ENCODE data around the gene C14orf180. TPM values are rescaled to one million over a fixed set of nuclear protein-coding genes. Genes with fewer than 3 reads are reported as not detected.

The C14orf180 gene
- total and polyA plus RNA-seq, 2 experiments from 2014 or later, result not detected

GRCh38 chr14:104557766-104558165 lies 21.8 kb upstream of the C14orf180 start:
- H3K27me3 ChIP-seq (replicated peaks; ENCODE audit: insufficient read depth), result no peaks in the 10 kb centered on the region; the same call in none of the 2 replicates
- no peaks in the 10 kb centered on the region for H3F3A ChIP-seq (ENCODE audit: insufficient read depth)
- H3K27ac ChIP-seq, result no peak overlapping the region
- TF ChIP-seq EZH2phosphoT487 (IDR thresholded peaks at IDR 0.05; ENCODE audit: insufficient read depth, low read depth) (no peak), EZH2 (IDR thresholded peaks at IDR 0.05; ENCODE audit: insufficient read depth, poor library complexity, severe bottlenecking) (no peak)
- no peaks in the 10 kb centered on the region for H3K36me3 ChIP-seq (ENCODE audit: low read depth)
- WGBS, 2 experiments (ENCODE audit: low coverage in 1 of 2, low lambda C conversion rate in 2 of 2, missing lambda C conversion rate in 2 of 2), result 62 to 91% methylated on average over 1 of the region's 1 CpG
- H3K79me2 ChIP-seq (ENCODE audit: insufficient read depth), result no peaks in the 10 kb centered on the region
- no peak overlapping the region for H2AFZ ChIP-seq
- no peak overlapping the region for H3K4me2 ChIP-seq (ENCODE audit: unreplicated experiment)
- in situ Hi-C loops (cut with MboI), result no loop called here
- no peak overlapping the region for H3K9ac ChIP-seq
- H3K4me3 ChIP-seq, result no peak overlapping the region
- H3K4me1 ChIP-seq (ENCODE audit: insufficient read depth), result no peaks in the 10 kb centered on the region
- H4K20me1 ChIP-seq (ENCODE audit: insufficient read depth), result no peaks in the 10 kb centered on the region
- H3K9me3 ChIP-seq (ENCODE audit: low read depth), result no peaks in the 10 kb centered on the region
- H3K9me2 ChIP-seq (ENCODE audit: insufficient read depth), result no peaks in the 10 kb centered on the region
- DNase-seq, result no peak

GRCh38 chr14:104558231-104559027 lies 21.1 kb upstream of the C14orf180 start:
- Histone ChIP-seq H2AFZ (no peak overlapping the region), H3K27me3 (replicated peaks; ENCODE audit: insufficient read depth) (no peaks in the 10 kb centered on the region; the same call in 1 of the 2 replicates), H3K79me2 (ENCODE audit: insufficient read depth) (no peaks in the 10 kb centered on the region), H3F3A (ENCODE audit: insufficient read depth) (no peaks in the 10 kb centered on the region), H3K4me3 (no peak overlapping the region), H4K20me1 (ENCODE audit: insufficient read depth) (no peaks in the 10 kb centered on the region), H3K36me3 (ENCODE audit: low read depth) (no peaks in the 10 kb centered on the region), H3K27ac (no peak overlapping the region), H3K4me1 (ENCODE audit: insufficient read depth) (no peaks in the 10 kb centered on the region), H3K4me2 (ENCODE audit: unreplicated experiment) (no peak overlapping the region), H3K9ac (no peak overlapping the region), H3K9me2 (ENCODE audit: insufficient read depth) (no peaks in the 10 kb centered on the region), H3K9me3 (ENCODE audit: low read depth) (no peaks in the 10 kb centered on the region)
- no peak for DNase-seq
- TF ChIP-seq EZH2phosphoT487 (IDR thresholded peaks at IDR 0.05; ENCODE audit: insufficient read depth, low read depth) (no peak), EZH2 (IDR thresholded peaks at IDR 0.05; ENCODE audit: insufficient read depth, poor library complexity, severe bottlenecking) (no peak)
- in situ Hi-C loops (cut with MboI), result no loop called here
- 50 to 56% methylated on average over 16 of the region's 16 CpGs for WGBS, 2 experiments (ENCODE audit: low coverage in 1 of 2, low lambda C conversion rate in 2 of 2, missing lambda C conversion rate in 2 of 2)

GRCh38 chr14:104559028-104559803 lies 20.3 kb upstream of the C14orf180 start:
- TF ChIP-seq EZH2 (IDR thresholded peaks at IDR 0.05; ENCODE audit: insufficient read depth, poor library complexity, severe bottlenecking) (no peak), EZH2phosphoT487 (IDR thresholded peaks at IDR 0.05; ENCODE audit: insufficient read depth, low read depth) (no peak)
- DNase-seq, result no peak
- H3K9me3 ChIP-seq (ENCODE audit: low read depth), result no peaks in the 10 kb centered on the region
- no peak overlapping the region for H3K4me2 ChIP-seq (ENCODE audit: unreplicated experiment)
- no peaks in the 10 kb centered on the region for H3K9me2 ChIP-seq (ENCODE audit: insufficient read depth)
- H3K36me3 ChIP-seq (ENCODE audit: low read depth), result no peaks in the 10 kb centered on the region
- H2AFZ ChIP-seq, result no peak overlapping the region
- no peak overlapping the region for H3K9ac ChIP-seq
- H3K4me1 ChIP-seq (ENCODE audit: insufficient read depth), result no peaks in the 10 kb centered on the region
- H3K27ac ChIP-seq, result no peak overlapping the region
- in situ Hi-C loops (cut with MboI), result no loop called here
- no peaks in the 10 kb centered on the region for H4K20me1 ChIP-seq (ENCODE audit: insufficient read depth)
- H3K79me2 ChIP-seq (ENCODE audit: insufficient read depth), result no peaks in the 10 kb centered on the region
- 49 to 50% methylated on average over 14 to 15 of the region's 15 CpGs for WGBS, 2 experiments (ENCODE audit: low coverage in 1 of 2, low lambda C conversion rate in 2 of 2, missing lambda C conversion rate in 2 of 2)
- H3K4me3 ChIP-seq, result no peak overlapping the region
- peaks cover 2% of the 10 kb centered on the region; the same call in 1 of the 2 replicates for H3K27me3 ChIP-seq (replicated peaks; ENCODE audit: insufficient read depth)
- no peaks in the 10 kb centered on the region for H3F3A ChIP-seq (ENCODE audit: insufficient read depth)

GRCh38 chr14:104559804-104560585 lies 19.6 kb upstream of the C14orf180 start:
- 44 to 49% methylated on average over 20 to 21 of the region's 21 CpGs for WGBS, 2 experiments (ENCODE audit: low coverage in 1 of 2, low lambda C conversion rate in 2 of 2, missing lambda C conversion rate in 2 of 2)
- TF ChIP-seq EZH2phosphoT487 (IDR thresholded peaks at IDR 0.05; ENCODE audit: insufficient read depth, low read depth) (no peak), EZH2 (IDR thresholded peaks at IDR 0.05; ENCODE audit: insufficient read depth, poor library complexity, severe bottlenecking) (no peak)
- H3K4me1 ChIP-seq (ENCODE audit: insufficient read depth), result no peaks in the 10 kb centered on the region
- H3K4me2 ChIP-seq (ENCODE audit: unreplicated experiment), result no peak overlapping the region
- no peaks in the 10 kb centered on the region for H3K36me3 ChIP-seq (ENCODE audit: low read depth)
- no peaks in the 10 kb centered on the region for H3F3A ChIP-seq (ENCODE audit: insufficient read depth)
- in situ Hi-C loops (cut with MboI), result loop anchor here (10.0 kb wide), 1 partner anchor 425 kb away; the partner anchor contains the start of gene KIF26A
- H2AFZ ChIP-seq, result no peak overlapping the region
- no peak for DNase-seq
- H3K79me2 ChIP-seq (ENCODE audit: insufficient read depth), result no peaks in the 10 kb centered on the region
- H3K27me3 ChIP-seq (replicated peaks; ENCODE audit: insufficient read depth), result 0 out of 2 replicates have a peak, but pooled peaks cover 9% of the 10 kb centered on the region
- no peaks in the 10 kb centered on the region for H3K9me2 ChIP-seq (ENCODE audit: insufficient read depth)
- no peaks in the 10 kb centered on the region for H4K20me1 ChIP-seq (ENCODE audit: insufficient read depth)
- H3K9ac ChIP-seq, result no peak overlapping the region
- no peak overlapping the region for H3K4me3 ChIP-seq
- no peaks in the 10 kb centered on the region for H3K9me3 ChIP-seq (ENCODE audit: low read depth)
- H3K27ac ChIP-seq, result no peak overlapping the region
